Breast epithelium (tissue), 3 donors: ENCODE results near the gene METTL4.

Experiments used
- CTCF ChIP-seq, 3 donors: fragments of 450-650 bp; IDR thresholded peaks; one replicate each; pipeline ENCODE4 v1.5.1; 2016 to 2017; ENCODE audit warnings: antibody characterized with exemption in 3 of 3, mild to moderate bottlenecking in 3 of 3, moderate library complexity in 3 of 3
- POLR2AphosphoS5 ChIP-seq, 3 donors: sonication (generic); formaldehyde crosslinking; IDR thresholded peaks; one replicate each; pipeline ENCODE4 v1.6.1; 2017; ENCODE audit warnings: antibody characterized with exemption in 3 of 3

- no peak for TF ChIP-seq CTCF (IDR thresholded peaks at IDR 0.05)
- TF ChIP-seq POLR2AphosphoS5 (IDR thresholded peaks at IDR 0.05) = no peak
Measured at GRCh38 chr18:2568129-2568528, 3.2 kb downstream of the METTL4 start.
